Activated gamma-delta T cell treated with anti-CD3 and anti-CD28 coated beads, Interleukin-2, amount 50 U/mL, for 16 hours (primary cell): Measurements from ENCODE around the gene METTL15.
"Not testable (repeated sequence)": the region's sequence is repeated elsewhere in the genome, so short reads cannot be mapped to it uniquely, and the experiment has no call there.

Experiments
- DNase-seq: peaks from one replicate; pipeline ENCODE4 v3.0.0-alpha.2; 2020; ENCODE audit warnings: low read depth

Gene METTL15

GRCh38 chr11:28296426-28296825 lies 188.2 kb downstream of the METTL15 start:
- no peak for DNase-seq

GRCh38 chr11:28298209-28298608 lies 190.0 kb downstream of the METTL15 start:
- DNase-seq, result no peak

- DNase-seq, result no peak
These were observed 195.4 kb downstream of the METTL15 start for GRCh38 chr11:28303477-28304191.

- DNase-seq, result no peak
These were observed 207.3 kb downstream of the METTL15 start for GRCh38 chr11:28315440-28315839.

GRCh38 chr11:28318871-28319270 lies 210.7 kb downstream of the METTL15 start:
- no peak for DNase-seq

- no peak for DNase-seq
These were observed 215.4 kb downstream of the METTL15 start for GRCh38 chr11:28323621-28324020.

GRCh38 chr11:28332393-28332792 lies 224.2 kb downstream of the METTL15 start:
- DNase-seq, result not testable (repeated sequence)

- DNase-seq, result no peak
These were observed 229.5 kb downstream of the METTL15 start for GRCh38 chr11:28337701-28338100.

- DNase-seq, result no peak
These were observed 230.2 kb downstream of the METTL15 start for GRCh38 chr11:28338371-28338770.

GRCh38 chr11:28339488-28339887 lies 231.3 kb downstream of the METTL15 start:
- DNase-seq, result no peak

GRCh38 chr11:28342716-28343115 lies 234.5 kb downstream of the METTL15 start:
- DNase-seq, result no peak

- DNase-seq, result no peak
These were observed 235.4 kb downstream of the METTL15 start for GRCh38 chr11:28343304-28344233.

GRCh38 chr11:28346209-28346608 lies 238.0 kb downstream of the METTL15 start:
- no peak for DNase-seq

- DNase-seq, result no peak
These were observed 238.5 kb downstream of the METTL15 start for GRCh38 chr11:28346721-28347120.

GRCh38 chr11:28347371-28347770 lies 239.2 kb downstream of the METTL15 start:
- DNase-seq, result no peak

GRCh38 chr11:28350216-28350615 lies 242.0 kb downstream of the METTL15 start:
- DNase-seq, result no peak

- no peak for DNase-seq
These were observed 245.8 kb downstream of the METTL15 start for GRCh38 chr11:28353991-28354390.

GRCh38 chr11:28366549-28367346 lies 258.6 kb downstream of the METTL15 start:
- DNase-seq, result no peak

- not testable (repeated sequence) for DNase-seq
These were observed 269.9 kb downstream of the METTL15 start for GRCh38 chr11:28378095-28378494.
